ENCODE data around the gene MRNIP. TPM values are rescaled to one million over a fixed set of nuclear protein-coding genes. Genes with fewer than 3 reads are reported as not detected.

The MRNIP gene
- polyA plus RNA-seq, 2 of the 4 experiments (the other 2 are of a cell fraction) = 21.4 to 29.7 TPM

GRCh38 chr5:179858241-179858585, 404 bp downstream of the MRNIP start:
- no peak for FAIRE-seq
- Histone ChIP-seq H3K4me2 (peak overlapping the region; percentile 80), H3K27ac (peak overlapping the region; percentile 89 to 95), H3K4me1 (peaks cover 9% of the 10 kb centered on the region; the same call in 2 of the 3 replicates), H3K4me3 (peak overlapping the region; percentile 75), H3K9me3 (no peaks in the 10 kb centered on the region)
- CTCF ChIA-PET = interaction anchor here (2.5 kb wide), 1 partner anchor 56 kb away, joined by 10 read pairs; no protein-coding TSS in a partner anchor
- POLR2A ChIA-PET = interaction anchor here (1.5 kb wide), 1 partner anchor 38 kb away, joined by 4 read pairs; the partner anchor contains the start of gene SQSTM1
- TF ChIP-seq PBX3 (IDR thresholded peaks at IDR 0.05) (no peak), GATA3 (IDR thresholded peaks at IDR 0.05; ENCODE audit: borderline replicate concordance) (no peak), KDM1A (IDR thresholded peaks at IDR 0.05; ENCODE audit: low read depth) (no peak), KDM5A (IDR thresholded peaks at IDR 0.05) (no peak), ZNF302 (CRISPR knock-in tag; IDR thresholded peaks at IDR 0.05) (no peak), JUNB (IDR thresholded peaks at IDR 0.05) (no peak), HEYL (CRISPR knock-in tag; IDR thresholded peaks at IDR 0.05) (no peak), HOXB13 (CRISPR knock-in tag; IDR thresholded peaks at IDR 0.05; ENCODE audit: low read depth) (no peak), RNF2 (IDR thresholded peaks at IDR 0.05; ENCODE audit: borderline replicate concordance, low read depth) (no peak), CHD4 (IDR thresholded peaks at IDR 0.05; ENCODE audit: borderline replicate concordance) (no peak), ZSCAN20 (CRISPR knock-in tag; IDR thresholded peaks at IDR 0.05) (no peak), RFX5 (IDR thresholded peaks at IDR 0.05) (no peak), SMC3 (IDR thresholded peaks at IDR 0.05) (no peak), ATOH8 (CRISPR knock-in tag; IDR thresholded peaks at IDR 0.05; ENCODE audit: low read depth) (no peak), TP53 (CRISPR knock-in tag; IDR thresholded peaks at IDR 0.05) (no peak), EHMT2 (IDR thresholded peaks at IDR 0.05; ENCODE audit: low read depth) (no peak)
- ATAC-seq = peak; percentile 74
- DNase-seq (ENCODE audit: low read depth in 1 of 2, low spot score in 1 of 2) = peak in 1 of 2 experiments; percentile 52
- 0% methylated on average over 26 of the region's 32 CpGs for WGBS (ENCODE audit: missing lambda C conversion rate)

- H3K4me2 ChIP-seq = no peak overlapping the region
- DNase-seq (ENCODE audit: low read depth in 1 of 2, low spot score in 1 of 2) (no peak), FAIRE-seq (no peak), ATAC-seq (no peak)
- H3K4me3 ChIP-seq = no peak overlapping the region
- no peaks in the 10 kb centered on the region for H3K9me3 ChIP-seq
- WGBS (ENCODE audit: missing lambda C conversion rate) = 95% methylated on average over 8 of the region's 8 CpGs
- no peak for TF ChIP-seq CTCF (IDR thresholded peaks at IDR 0.05)
- TF ChIP-seq HOXB5 (CRISPR knock-in tag; IDR thresholded peaks at IDR 0.05) = no peak
- no peak for TF ChIP-seq HOXA7 (CRISPR knock-in tag; IDR thresholded peaks at IDR 0.05)
- TF ChIP-seq TP53 (CRISPR knock-in tag; IDR thresholded peaks at IDR 0.05) = no peak
- TF ChIP-seq NFE2L2 (conservative IDR thresholded peaks at IDR 0.05; ENCODE audit: low read length) = no peak
- no peak for TF ChIP-seq BCL3 (IDR thresholded peaks at IDR 0.05)
- TF ChIP-seq FOSL2 (IDR thresholded peaks at IDR 0.05) = no peak
- no peak for TF ChIP-seq FOSL2 (CRISPR knock-in tag; IDR thresholded peaks at IDR 0.05)
- no peak for TF ChIP-seq POLR2A (IDR thresholded peaks at IDR 0.05; ENCODE audit: low read length)
- no peak for TF ChIP-seq MAZ (IDR thresholded peaks at IDR 0.05; ENCODE audit: borderline replicate concordance, low read depth, low read length)
- no peak for TF ChIP-seq CHD4 (IDR thresholded peaks at IDR 0.05; ENCODE audit: borderline replicate concordance)
- no peak for TF ChIP-seq CBX2 (IDR thresholded peaks at IDR 0.05; ENCODE audit: borderline replicate concordance, low read depth)
- TF ChIP-seq HES2 (IDR thresholded peaks at IDR 0.05) = no peak
- no peak for TF ChIP-seq BHLHE40 (IDR thresholded peaks at IDR 0.05; ENCODE audit: low read depth, low read length)
- TF ChIP-seq PHF8 (IDR thresholded peaks at IDR 0.05; ENCODE audit: borderline replicate concordance, low read depth) = no peak
- H3K4me1 ChIP-seq = peaks cover 3% of the 10 kb centered on the region; the same call in 1 of the 3 replicates
- no peak overlapping the region for H3K27ac ChIP-seq
- POLR2A ChIA-PET = no interaction called here
- CTCF ChIA-PET = no interaction called here
Measured at GRCh38 chr5:179854356-179854755, 4.3 kb downstream of the MRNIP start.
